OCI-LY3 (cell line): ENCODE data around the gene ALDH16A1.

ENCODE experiments used
- EZH2phosphoT487 ChIP-seq: fragments of 200-600 bp; shearing (Covaris generic); IDR thresholded peaks from 2 replicates; pipeline ENCODE4 v1.6.1; 2018; ENCODE audit warnings: antibody characterized with exemption, mixed run types, low read depth
- TF ChIP-seq, protein P1 (sequence below): fragments of 200-600, 300-600 bp; sonication (generic); IDR thresholded peaks from 2 replicates; pipeline ENCODE4 v1.5.1; 2014; ENCODE audit warnings: antibody characterized with exemption, low read length, low read depth

DNA sequence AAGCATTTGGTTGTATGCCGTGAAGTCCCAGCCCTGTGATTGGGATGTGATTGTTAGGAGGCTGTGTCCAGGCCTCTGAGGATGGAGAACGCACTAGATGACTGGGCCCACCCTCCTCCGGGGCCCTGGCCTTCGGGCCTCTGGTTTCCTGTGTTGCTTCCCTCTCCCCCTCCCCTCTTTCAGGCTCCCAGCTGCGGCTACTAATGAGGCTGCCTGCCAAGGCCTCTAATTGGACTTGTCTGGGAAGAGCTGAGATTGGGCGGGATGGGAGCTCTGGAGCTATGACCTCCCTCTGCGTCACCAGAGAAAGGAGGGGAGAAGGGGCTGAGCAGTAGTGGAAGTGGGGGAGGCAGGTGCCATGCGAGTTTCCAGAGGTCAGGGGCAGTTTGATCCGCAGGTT lies 39.7 kb upstream of the ALDH16A1 start:
- TF ChIP-seq, protein P1, sequence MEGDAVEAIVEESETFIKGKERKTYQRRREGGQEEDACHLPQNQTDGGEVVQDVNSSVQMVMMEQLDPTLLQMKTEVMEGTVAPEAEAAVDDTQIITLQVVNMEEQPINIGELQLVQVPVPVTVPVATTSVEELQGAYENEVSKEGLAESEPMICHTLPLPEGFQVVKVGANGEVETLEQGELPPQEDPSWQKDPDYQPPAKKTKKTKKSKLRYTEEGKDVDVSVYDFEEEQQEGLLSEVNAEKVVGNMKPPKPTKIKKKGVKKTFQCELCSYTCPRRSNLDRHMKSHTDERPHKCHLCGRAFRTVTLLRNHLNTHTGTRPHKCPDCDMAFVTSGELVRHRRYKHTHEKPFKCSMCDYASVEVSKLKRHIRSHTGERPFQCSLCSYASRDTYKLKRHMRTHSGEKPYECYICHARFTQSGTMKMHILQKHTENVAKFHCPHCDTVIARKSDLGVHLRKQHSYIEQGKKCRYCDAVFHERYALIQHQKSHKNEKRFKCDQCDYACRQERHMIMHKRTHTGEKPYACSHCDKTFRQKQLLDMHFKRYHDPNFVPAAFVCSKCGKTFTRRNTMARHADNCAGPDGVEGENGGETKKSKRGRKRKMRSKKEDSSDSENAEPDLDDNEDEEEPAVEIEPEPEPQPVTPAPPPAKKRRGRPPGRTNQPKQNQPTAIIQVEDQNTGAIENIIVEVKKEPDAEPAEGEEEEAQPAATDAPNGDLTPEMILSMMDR = no peak
- TF ChIP-seq EZH2phosphoT487 = no peak
